Heart left ventricle (tissue), 16 donors: ENCODE data around the gene AACS. TPM values are rescaled to one million over a fixed set of nuclear protein-coding genes. Genes with fewer than 3 reads are reported as not detected.

ENCODE experiments used
- ATAC-seq, 4 donors: fragments of 200-7000 bp; cut with Tn5 transposase; one replicate each; pipeline ENCODE4 v1.9.1; 2020 to 2022; ENCODE audit warnings: moderate library complexity in 4 of 4, mild to moderate bottlenecking in 3 of 4, moderate number of reproducible peaks in 1 of 4
- DNase-seq, 5 donors: peaks; one replicate each; pipeline ENCODE4 v3.0.0-alpha.2; 2020
- H3K27ac ChIP-seq, 12 donors: fragments of 200-600 bp; sonication (generic) in 4 of 12; one replicate each; pipeline versions ENCODE4 v1.5.0 to v1.8.0; 2016 to 2022; ENCODE audit warnings: mild to moderate bottlenecking in 2 of 12
- H3K27me3 ChIP-seq, 9 donors: fragments of 200-600 bp; sonication (generic) in 2 of 9; one replicate each; pipeline versions ENCODE4 v1.5.1 to v1.8.0; 2016 to 2022; ENCODE audit warnings: mild to moderate bottlenecking in 3 of 9
- H3K36me3 ChIP-seq, 9 donors: fragments of 200-600 bp; sonication (generic) in 2 of 9; one replicate each; pipeline versions ENCODE4 v1.5.0 to v1.8.0; 2018 to 2022; ENCODE audit warnings: mild to moderate bottlenecking in 2 of 9
- H3K4me1 ChIP-seq, 12 donors: fragments of 200-600 bp; sonication (generic) in 4 of 12; one replicate each; pipeline versions ENCODE4 v1.5.0 to v1.8.0; 2016 to 2022; ENCODE audit warnings: mild to moderate bottlenecking in 3 of 12
- H3K4me3 ChIP-seq, 12 donors: fragments of 200-600 bp; sonication (generic) in 4 of 12; one replicate each; pipeline versions ENCODE4 v1.5.0 to v1.8.0; 2017 to 2022; ENCODE audit warnings: mild to moderate bottlenecking in 9 of 12, moderate library complexity in 4 of 12
- H3K9me3 ChIP-seq, 12 donors: fragments of 200-600 bp; sonication (generic) in 4 of 12; one replicate each; pipeline versions ENCODE4 v1.5.0 to v1.8.0; 2016 to 2022; ENCODE audit warnings: mild to moderate bottlenecking in 1 of 12
- CTCF ChIP-seq, 12 donors: fragments of 200-600 bp; sonication (generic) in 4 of 12; IDR thresholded peaks; one replicate each; pipeline versions ENCODE4 v1.5.0 to v1.8.0; 2018 to 2022; ENCODE audit warnings: antibody characterized with exemption in 12 of 12, mild to moderate bottlenecking in 5 of 12
- POLR2A ChIP-seq, 2 donors: fragments of 450-650 bp; IDR thresholded peaks; one replicate each; pipeline ENCODE4 v1.6.1; 2017; ENCODE audit warnings: antibody characterized with exemption in 2 of 2, mild to moderate bottlenecking in 2 of 2, moderate library complexity in 2 of 2
- WGBS, 4 donors: extraction: QIAGEN DNeasy Blood & Tissue Kit in 2 of 4; methylation state at CpG; one replicate each; pipeline versions ENCODE4 v1.1.5 to v1.1.7; 2013 to 2018; 5-methylcytosine and 5-hydroxymethylcytosine counted together
- intact Hi-C, 10 donors: fragments of 100-400 bp; cut with DNase I; formaldehyde crosslinking; loops; one replicate each; pipeline versions ENCODE4 v1.11.1 to v1.14.2; 2022
- polyA plus RNA-seq, 2 donors: library from polyadenylated mRNA; stranded (reverse); fragments of 200-250 nt; gene quantifications; one replicate each; pipeline ENCODE4 v1.2.3, GENCODE V29; 2013
- total RNA-seq, 9 donors: library from RNA; depleted of rRNA in 2 of 9; stranded (reverse); fragments of >200 nt in 2 of 9; fragmentation: NEBNext Ultra II Directional in 3 of 9; extraction: Animal tissue kit (Norgen Biotek cat#: 25700) in 3 of 9; gene quantifications; one replicate each; pipeline versions ENCODE4 v1.1.0 to v1.2.4, GENCODE V29; 2016 to 2023
- donor health status: ischemic (EF 13 %, LVEDD 7.1; RV severe dilation, severe dysfunction).
- donor health status: healthy with polysubstance abuse.
- donor health status: DM: no; HTN: yes; CAD: no.
- donor health status: DM: no; HTN: no; CAD: no.
- donor health status: ischemic (EF 25% LVEDD 6.9; RV normal size, moderate dysfunction).
- donor health status: ischemic (EF 25% LVEDD 5.7; RV mildly dilated, moderate dysfunction).
- donor health status: healthy.
- donor health status: DM: yes; HTN: yes; CAD: no.
- donor health status: ischemic (EF 35%, LVEDD 5.7; RV mildly dilated, moderate dysfunction).
- donor health status: nonischemic (EF 11% LVEDD 7.7; RV severe dilation, severe dysfunction).
- donor health status: DM: yes; HTN: yes; CAD: no.
- donor health status: PGD.
- donor health status: ischemic (EF 29% LVEDD 5.4; RV normal size, mild dysfunction).
- donor health status: nonischemic (EF 23%, LVEDD 6.1; RV moderate dilation, normal function).

AACS gene
- total and polyA plus RNA-seq, 11 donors, result 7.4 to 19.3 (median 12.4) TPM

- ATAC-seq, result no peak
- Histone ChIP-seq H3K4me3 (no peak overlapping the region), H3K36me3 (peaks cover 0 to 32% (median 26%) of the 10 kb centered on the region in 9 donors), H3K27me3 (no peaks in the 10 kb centered on the region), H3K27ac (no peak overlapping the region), H3K9me3 (no peaks in the 10 kb centered on the region), H3K4me1 (peaks cover 0 to 7% (median 0%) of the 10 kb centered on the region in 12 donors)
- intact Hi-C loops, result no loop called here
- no peak for TF ChIP-seq CTCF (IDR thresholded peaks at IDR 0.05)
- TF ChIP-seq POLR2A (IDR thresholded peaks at IDR 0.05), result no peak
- no peak for DNase-seq
- 96 to 98% (median 97%) methylated on average over 6 of the region's 6 CpGs for WGBS, 4 donors
These were observed 10.9 kb downstream of the AACS start for GRCh38 chr12:125076103-125076502.

- H3K9me3 ChIP-seq, result no peaks in the 10 kb centered on the region
- H3K27me3 ChIP-seq, result no peaks in the 10 kb centered on the region
- peaks cover 0 to 7% (median 0%) of the 10 kb centered on the region in 12 donors for H3K4me1 ChIP-seq
- intact Hi-C loops, result no loop called here
- TF ChIP-seq POLR2A (IDR thresholded peaks at IDR 0.05) (no peak), CTCF (IDR thresholded peaks at IDR 0.05) (no peak)
- H3K27ac ChIP-seq, result peak overlapping the region in 2 of 12 donors; percentile 40 to 64
- H3K36me3 ChIP-seq, result peaks cover 0 to 35% (median 26%) of the 10 kb centered on the region in 9 donors
- no peak for DNase-seq
- no peak overlapping the region for H3K4me3 ChIP-seq
- ATAC-seq, result peak in 1 of 4 donors; percentile 22
- WGBS, 4 donors, result 88 to 99% (median 93%) methylated on average over 7 to 10 of the region's 10 CpGs
These were observed 13.8 kb downstream of the AACS start for GRCh38 chr12:125079084-125079483.

GRCh38 chr12:125079648-125080645 is 14.7 kb downstream of the AACS start:
- peaks cover 0 to 7% (median 0%) of the 10 kb centered on the region in 12 donors for H3K4me1 ChIP-seq
- H3K27ac ChIP-seq, result peak overlapping the region in 6 of 12 donors; percentile 2 to 69 (median 46)
- H3K36me3 ChIP-seq, result peaks cover 0 to 44% (median 26%) of the 10 kb centered on the region in 9 donors
- H3K27me3 ChIP-seq, result no peaks in the 10 kb centered on the region
- TF ChIP-seq CTCF (IDR thresholded peaks at IDR 0.05), result no peak
- TF ChIP-seq POLR2A (IDR thresholded peaks at IDR 0.05), result no peak
- peak overlapping the region in 1 of 12 donors; percentile 9 for H3K4me3 ChIP-seq
- no peaks in the 10 kb centered on the region for H3K9me3 ChIP-seq
- 86 to 88% (median 87%) methylated on average over 15 of the region's 15 CpGs for WGBS, 4 donors
- ATAC-seq (peak; percentile 72 to 91 (median 85)), DNase-seq (peak in 2 of 5 donors; percentile 50 to 58)
- intact Hi-C loops, result no loop called here

GRCh38 chr12:125081427-125081826 is 16.2 kb downstream of the AACS start:
- TF ChIP-seq CTCF (IDR thresholded peaks at IDR 0.05) (no peak), POLR2A (IDR thresholded peaks at IDR 0.05) (no peak)
- ATAC-seq, result no peak
- Histone ChIP-seq H3K4me3 (no peak overlapping the region), H3K36me3 (peaks cover 0 to 50% (median 24%) of the 10 kb centered on the region in 9 donors), H3K27me3 (no peaks in the 10 kb centered on the region), H3K27ac (no peak overlapping the region), H3K9me3 (no peaks in the 10 kb centered on the region), H3K4me1 (peaks cover 0 to 7% (median 0%) of the 10 kb centered on the region in 12 donors)
- DNase-seq, result no peak
- intact Hi-C loops, result no loop called here
- 93 to 94% (median 94%) methylated on average over 11 of the region's 11 CpGs for WGBS, 4 donors
